ENCODE measurements around the gene FAM174B.

- TF ChIP-seq CTCF (IDR thresholded peaks at IDR 0.05) (no peak), POLR2A (IDR thresholded peaks at IDR 0.05) (no peak), POLR2AphosphoS5 (IDR thresholded peaks at IDR 0.05) (no peak)
These were observed 25.5 kb downstream of the FAM174B start for GRCh38 chr15:92629975-92630626.

Measured in prostate gland (tissue), 2 donors.